Forelimb muscle (tissue), 1 donor: ENCODE data around the gene MAGEB1. TPM values are rescaled to one million over a fixed set of nuclear protein-coding genes. Genes with fewer than 3 reads are reported as not detected.

Source experiments
- DNase-seq: peaks from one replicate; pipeline ENCODE4 v3.0.0-alpha.2; 2013; ENCODE audit warnings: low read depth
- polyA plus RNA-seq: library from polyadenylated mRNA; unstranded; fragments of 120-200 nt; gene quantifications from one replicate; pipeline ENCODE4 v1.2.1, GENCODE V29; 2013; ENCODE audit not compliant: insufficient read length

MAGEB1 gene, protein sequence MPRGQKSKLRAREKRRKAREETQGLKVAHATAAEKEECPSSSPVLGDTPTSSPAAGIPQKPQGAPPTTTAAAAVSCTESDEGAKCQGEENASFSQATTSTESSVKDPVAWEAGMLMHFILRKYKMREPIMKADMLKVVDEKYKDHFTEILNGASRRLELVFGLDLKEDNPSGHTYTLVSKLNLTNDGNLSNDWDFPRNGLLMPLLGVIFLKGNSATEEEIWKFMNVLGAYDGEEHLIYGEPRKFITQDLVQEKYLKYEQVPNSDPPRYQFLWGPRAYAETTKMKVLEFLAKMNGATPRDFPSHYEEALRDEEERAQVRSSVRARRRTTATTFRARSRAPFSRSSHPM
- not detected for polyA plus RNA-seq

DNA sequence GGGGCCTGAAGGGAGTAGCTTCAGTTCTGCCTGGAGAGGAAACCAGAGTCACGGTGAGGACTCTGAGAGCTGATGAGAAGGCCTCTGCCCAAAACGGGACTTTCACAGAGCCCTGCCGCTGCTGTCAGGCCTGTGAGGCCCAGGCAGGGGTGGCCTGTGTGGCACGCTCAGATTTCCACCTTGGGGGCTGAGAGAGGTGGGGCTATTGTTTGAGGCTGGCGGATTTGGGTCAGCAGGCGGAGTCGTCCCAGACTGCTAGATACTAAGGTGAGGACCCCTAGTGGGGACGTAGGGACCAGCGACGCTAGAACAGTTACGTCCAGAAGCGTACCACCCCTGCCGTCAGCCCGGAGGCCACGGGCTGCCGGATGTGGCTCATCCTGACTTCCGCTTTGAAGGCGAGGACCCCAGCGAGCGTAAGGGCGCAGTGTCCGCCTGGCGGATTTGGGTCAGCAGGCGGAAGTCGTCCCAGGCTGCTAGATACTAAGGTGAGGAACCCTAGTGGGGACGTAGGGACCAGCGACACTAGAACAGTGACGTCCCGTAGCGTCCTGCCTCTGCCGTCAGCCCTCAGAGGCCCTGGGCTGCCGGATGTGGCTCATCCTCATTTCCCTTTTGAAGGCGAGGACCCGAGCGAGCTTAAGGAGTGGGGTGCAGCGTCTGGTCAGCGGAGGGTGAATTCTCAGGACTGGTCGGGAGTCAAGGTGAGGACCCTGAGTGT lies at the start of gene MAGEB1:
MAGEB1 (plus strand) TSS at position 378 of the 721 bp plus-strand sequence. CDS start 3,348 bp downstream, outside the sequence.
- DNase-seq: no peak

DNA sequence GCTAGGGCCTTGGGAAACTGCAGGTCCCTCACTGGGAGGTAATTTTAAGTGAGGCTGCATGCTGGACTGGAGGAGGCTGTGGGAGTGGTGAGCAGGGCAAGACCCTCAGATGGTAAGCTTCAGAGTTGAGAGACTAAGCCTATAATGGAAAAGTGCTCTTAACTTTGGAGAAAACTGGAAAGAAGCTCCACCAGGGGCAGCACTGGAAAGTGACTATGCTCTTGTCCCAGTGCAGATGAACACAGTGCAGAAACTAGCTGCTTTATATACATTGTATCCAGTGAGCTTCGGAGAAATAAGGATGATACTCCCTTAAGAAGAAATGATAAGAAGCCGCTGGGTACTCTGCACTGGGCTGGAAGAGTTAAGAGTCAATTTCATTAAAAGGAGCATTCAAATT lies 34.8 kb upstream of the MAGEB1 start:
- no peak for DNase-seq

DNA sequence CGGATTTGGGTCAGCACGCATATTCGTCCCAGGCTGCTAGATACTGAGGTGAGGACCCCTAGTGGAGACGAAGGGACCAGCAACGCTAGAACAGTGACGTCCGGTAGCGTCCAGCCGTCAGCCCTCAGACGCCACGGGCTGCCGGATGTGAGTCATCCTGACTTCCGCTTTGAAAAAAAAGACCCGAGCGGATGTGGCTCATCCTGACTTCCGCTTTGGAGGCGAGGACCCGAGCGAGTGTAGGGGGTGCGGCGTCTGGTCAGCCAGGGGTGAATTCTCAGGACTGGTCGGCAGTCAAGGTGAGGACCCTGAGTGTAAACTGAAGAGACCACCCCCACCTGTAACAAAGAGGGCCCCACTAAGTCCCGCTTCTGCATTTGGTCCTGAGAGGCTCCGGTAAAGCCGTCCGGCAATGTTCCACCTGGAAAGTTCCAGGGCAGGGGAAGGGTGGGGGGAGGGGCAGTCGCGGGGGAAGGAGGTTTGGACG lies 31.5 kb upstream of the MAGEB1 start, which contains the start of gene MAGEB2:
MAGEB2 (plus strand) TSS at position 207 of the 487 bp plus-strand sequence. CDS start 3,018 bp downstream, outside the sequence.
- DNase-seq: no peak

DNA sequence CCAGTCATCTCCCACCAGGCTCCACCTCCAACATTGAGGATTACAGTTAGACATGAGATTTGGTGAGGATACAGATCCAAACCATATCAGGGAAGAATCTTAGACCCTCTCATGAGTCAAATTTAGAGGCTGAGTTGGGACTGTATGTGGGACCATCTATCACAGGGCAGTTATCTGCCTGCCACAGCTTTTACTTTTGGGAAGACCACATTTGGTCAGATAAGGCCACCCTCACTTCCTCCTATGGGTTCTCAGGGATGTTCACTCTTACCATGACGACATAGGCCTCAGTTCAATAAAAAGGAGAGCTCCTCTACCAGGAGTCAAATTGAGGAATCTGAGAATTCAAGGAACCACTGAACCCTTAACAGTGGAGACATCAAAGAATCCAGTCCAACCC lies 29.5 kb upstream of the MAGEB1 start:
- no peak for DNase-seq

DNA sequence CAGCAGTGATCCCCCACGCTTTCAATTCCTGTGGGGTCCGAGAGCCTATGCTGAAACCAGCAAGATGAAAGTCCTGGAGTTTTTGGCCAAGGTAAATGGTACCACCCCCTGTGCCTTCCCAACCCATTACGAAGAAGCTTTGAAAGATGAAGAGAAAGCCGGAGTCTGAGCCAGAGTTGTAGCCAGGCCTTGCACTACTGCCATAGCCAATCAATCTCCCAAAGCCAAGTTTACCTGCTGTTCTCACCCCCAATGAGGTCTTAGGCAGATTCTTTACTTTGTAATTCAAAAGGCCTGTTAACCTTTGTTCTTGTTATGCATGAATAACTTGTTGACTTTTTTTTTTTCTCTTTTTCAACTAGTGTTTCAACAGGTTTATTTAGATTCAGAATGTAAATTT lies 27.6 kb upstream of the MAGEB1 start:
- DNase-seq: no peak

DNA sequence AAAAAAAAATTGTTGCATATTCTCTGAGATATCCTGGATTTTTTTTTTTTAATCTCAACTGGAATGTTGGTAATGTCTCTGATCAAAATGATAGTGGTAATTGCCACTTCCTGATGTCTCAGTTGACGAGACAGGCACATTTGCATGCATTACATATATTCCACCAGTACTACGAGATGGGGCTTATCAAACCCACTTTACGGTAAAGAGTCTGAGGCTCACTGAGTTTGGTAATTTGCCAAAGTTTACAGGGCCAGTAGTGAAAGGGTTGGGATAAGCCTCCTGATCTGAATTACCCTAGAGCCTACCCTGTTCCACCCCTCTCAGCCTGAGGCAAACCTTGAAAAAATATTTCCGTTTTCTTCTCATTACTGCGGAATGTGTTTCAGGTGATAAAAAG lies 26.3 kb upstream of the MAGEB1 start:
- no peak for DNase-seq

DNA sequence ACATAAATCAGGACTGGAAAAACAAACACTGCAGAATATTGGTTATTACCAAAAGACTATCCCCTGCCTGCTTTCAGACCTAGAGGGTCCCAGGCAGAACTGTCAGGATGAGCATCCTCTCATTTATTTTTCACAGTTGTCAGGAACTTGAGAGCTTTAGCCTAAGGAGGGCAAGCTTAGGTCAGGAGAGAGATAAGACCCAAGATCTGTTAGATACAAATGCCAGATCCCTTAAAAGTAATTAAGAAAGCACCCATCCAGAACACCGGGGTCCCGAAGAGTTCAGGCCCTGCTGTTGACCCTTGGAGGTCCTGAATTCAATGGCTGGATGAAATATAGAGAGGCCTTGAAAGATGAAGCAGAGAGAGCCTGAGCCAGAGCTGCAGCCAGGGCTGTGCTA lies 22.4 kb upstream of the MAGEB1 start:
- DNase-seq: no peak

DNA sequence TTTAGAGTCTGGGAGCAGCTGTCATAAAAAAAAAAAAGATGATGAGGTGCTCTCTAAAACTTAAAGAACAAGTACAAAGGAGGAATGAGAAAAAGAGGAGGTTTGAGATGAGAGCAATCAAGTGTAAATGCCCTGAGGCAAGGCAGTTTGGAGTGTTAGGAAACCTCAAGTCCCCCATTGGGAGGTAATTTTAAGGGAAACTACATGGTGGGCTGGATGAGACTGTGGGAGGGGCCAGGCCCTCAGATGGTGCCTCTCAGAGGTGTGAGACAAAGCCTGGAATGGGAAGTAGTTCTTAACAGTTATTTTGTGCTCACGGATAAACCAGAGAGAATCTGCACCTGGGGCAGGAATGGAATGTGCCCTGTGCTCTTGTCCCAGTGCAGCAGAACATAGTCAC lies 18.4 kb upstream of the MAGEB1 start:
- no peak for DNase-seq

DNA sequence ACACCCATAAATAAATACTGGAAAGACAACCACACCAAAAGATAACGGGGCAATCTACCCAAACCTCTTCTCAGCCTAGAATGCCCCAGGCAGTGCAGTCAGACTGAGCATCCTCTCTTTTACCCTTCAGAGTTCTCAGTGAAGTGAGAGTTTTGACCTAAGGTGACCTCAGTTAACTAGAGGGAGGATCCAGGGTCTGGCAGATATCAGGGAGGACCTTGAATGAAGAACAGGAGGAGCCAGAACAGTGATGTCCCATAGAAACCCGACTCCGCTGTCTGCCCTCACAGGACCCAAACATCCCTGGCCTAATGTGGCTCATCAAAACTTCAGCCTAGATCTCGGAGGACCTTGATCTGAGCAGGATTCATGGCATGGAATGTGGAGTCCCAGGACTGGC lies 16.6 kb upstream of the MAGEB1 start, which contains the start of gene MAGEB3:
MAGEB3 (plus strand) TSS at position 263 of the 400 bp plus-strand sequence. CDS start 5,268 bp downstream, outside the sequence.
- no peak for DNase-seq

DNA sequence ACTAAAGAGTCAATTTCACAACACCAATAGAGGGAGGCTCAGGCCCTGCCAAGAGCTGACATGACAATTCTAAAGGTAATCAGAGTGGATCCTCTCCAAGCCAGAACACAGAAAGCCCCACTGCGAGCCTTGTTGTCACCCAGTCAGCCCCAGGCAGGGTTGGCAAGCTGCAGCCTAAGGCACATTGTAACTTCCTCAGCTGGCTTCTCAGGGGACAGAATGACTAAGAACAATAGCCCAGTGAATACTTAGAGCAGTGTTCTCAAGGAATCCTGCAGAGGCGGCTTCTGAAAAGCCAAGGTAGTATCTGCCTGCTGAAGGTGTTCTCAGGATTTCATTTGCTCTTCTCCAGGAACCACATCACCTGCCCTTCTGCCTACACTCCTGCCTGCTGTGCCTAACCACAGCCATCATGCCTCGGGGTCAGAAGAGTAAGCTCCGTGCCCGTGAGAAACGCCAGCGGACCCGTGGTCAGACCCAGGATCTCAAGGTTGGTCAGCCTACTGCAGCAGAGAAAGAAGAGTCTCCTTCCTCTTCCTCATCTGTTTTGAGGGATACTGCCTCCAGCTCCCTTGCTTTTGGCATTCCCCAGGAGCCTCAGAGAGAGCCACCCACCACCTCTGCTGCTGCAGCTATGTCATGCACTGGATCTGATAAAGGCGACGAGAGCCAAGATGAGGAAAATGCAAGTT lies 5.1 kb upstream of the MAGEB1 start, which contains the start of gene MAGEB4:
MAGEB4 (plus strand) TSS at position 277 of the 692 bp plus-strand sequence; CDS start at position 413, 136 bp downstream.
- DNase-seq: no peak

DNA sequence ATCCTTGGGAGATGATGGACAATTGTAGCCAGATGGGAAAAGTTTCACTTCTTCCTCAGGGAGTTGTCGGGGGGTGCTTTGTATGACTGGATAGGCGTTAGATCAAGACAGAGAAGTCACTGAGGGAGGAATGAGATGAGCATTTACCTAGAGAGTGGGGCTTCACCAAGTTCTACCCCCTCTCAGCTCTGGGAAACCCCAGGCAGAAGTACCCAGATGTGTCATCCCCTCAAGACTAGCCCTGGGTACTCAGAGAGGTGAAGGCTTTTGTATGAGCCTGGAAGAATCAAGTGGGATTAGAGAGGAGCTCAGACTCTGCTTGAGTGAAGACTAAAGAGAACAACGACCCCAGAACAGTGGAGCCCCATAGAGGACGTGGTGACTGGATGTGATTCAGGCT lies 1.9 kb downstream of the MAGEB1 start:
- DNase-seq: no peak

DNA sequence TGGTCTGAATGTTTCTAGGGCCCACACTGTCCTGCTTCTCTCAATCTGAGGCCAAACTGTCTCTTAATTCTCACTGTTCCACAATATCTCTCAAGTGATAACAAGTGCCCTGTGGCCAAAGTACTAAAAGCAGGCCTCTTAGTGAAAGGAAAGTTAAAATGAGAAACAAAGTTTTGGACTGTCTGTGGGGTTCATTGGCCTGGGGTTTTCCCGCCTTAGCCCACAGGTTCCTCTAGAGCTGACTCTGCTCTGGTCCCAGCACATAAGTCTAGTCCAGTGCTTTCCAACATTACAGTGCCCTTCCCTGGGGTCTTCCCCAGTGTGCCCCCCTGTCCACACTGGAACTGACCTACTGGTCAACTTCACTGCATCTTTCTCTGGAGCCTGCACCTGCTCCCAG lies 6.3 kb downstream of the MAGEB1 start:
- no peak for DNase-seq

DNA sequence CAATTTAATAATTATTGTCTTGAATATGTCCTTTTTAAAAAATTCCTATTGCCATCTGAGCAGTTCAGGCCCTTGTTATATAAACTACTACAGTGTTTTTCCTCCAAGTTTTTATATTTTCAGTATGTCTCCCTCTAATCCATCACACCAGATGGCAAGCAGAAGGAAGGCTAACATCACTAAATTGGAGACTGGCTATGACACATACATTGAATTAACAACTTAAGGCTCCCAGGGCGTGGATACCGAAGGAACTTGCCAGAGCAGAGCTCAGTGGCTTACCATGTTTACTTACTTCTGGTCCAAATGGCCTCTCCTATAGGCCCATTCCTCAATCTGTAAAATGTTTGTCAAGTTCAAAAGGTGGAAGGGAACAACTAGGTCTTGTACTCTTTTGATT lies 13.0 kb downstream of the MAGEB1 start:
- no peak for DNase-seq

DNA sequence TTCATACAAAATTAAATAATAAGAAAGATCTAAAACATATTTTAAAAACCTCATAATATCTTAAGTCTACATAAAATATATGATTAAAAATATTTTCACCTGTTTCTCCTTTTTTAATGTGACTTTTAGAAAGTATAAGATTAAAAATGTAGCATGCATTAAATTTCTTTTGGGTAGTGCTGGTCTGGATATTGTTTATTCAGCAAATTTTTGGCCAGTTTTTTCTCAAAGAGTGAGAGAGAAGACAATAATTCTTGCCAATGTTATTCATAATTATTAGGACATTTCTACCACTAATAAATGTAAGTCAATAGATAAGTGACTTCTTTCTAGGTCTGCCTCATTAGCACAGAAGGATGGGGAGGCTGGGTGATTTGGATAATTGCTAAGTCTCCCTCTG lies 14.1 kb downstream of the MAGEB1 start:
- DNase-seq: no peak

DNA sequence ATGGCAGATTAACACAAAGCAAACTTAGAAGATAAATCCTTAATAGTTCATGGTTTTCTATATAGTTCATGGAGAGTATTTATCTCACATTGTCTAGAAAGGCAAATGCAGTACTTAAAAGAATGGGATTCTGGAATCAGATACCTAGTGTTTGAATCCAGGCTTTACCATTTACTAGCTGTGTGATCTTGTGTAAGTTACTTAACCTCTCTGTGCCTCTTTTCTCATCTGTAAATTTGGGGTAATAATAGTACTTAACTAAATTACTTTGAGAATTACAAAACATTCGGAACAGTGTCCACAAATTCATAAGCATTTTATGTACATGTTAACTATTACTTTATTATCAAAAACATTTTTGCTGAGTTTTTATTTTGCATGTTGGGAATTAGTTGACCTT lies 15.8 kb downstream of the MAGEB1 start:
- no peak for DNase-seq

DNA sequence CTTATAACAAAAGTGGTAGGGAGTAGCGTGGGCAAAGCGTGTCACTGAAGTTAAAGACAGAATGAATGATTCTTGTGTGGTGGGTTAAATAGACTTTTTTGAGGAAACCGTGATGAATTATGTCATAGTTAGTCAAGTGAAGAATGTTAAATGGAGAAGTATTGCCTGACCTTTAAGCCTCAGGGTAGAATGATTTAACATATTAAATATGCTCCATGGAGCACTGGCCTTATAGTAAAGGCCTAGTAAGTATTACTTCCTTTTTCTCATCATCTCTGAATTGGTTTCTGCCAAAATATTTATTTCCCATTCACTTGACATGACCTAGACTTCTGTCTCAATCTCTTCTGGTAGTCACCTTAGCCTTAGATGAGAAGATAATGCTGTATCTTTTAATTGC lies 23.7 kb downstream of the MAGEB1 start:
- no peak for DNase-seq

DNA sequence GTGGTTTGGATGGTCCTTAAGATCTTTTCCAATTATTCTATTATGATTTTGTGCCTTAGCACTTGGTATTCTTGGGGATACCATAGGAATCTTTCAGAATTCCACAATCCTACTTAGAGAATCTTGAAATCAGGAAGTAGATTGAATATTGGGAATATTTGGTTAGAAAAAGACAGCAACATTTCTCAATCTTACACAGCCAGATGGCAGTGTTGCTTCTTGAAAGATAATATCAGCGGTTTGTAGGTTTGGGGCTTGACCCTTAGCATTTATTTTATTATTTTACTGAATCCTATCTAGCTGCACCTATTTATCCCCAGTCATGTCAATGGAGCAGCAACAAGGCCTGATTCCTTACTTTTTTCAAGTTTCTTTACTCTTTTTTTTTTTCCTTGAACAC lies 28.6 kb downstream of the MAGEB1 start:
- no peak for DNase-seq

DNA sequence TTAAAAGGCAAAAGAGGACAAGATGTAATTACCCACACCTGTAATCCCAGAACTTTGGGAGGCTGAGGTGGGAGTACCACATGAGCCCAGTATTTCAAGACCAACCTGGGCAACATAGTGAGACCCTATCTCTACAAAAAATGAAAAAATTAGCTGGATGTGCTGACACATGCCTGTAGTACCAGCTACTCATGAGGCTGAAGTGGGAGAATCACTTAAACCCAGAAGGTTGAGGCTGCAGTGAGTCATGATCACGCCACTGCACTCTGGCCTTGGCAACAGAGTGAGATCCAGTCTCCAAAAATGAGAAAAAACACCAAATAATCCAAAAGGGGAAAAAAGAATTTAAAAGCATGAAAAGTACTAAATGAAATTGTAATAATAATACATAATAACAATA lies 31.4 kb downstream of the MAGEB1 start:
- DNase-seq: no peak

DNA sequence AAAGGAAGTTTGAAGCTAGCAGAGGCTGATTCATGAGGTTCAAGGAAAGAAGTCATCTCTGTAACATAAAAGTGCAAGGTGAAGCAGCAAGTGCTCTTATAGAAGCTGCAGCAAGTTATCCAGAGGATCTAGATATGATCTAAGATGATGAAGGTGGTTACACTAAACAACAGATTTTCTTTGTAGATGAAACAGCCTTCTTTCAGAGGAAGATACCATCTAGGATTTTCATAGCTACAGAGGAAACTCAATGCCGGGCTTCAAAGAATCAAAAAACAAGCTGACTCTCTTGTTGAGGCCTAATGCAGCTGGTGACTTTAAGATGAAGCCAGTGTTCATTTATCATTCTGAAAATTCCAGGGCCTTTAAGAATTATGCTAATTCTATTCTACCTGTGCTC lies 33.5 kb downstream of the MAGEB1 start:
- no peak for DNase-seq

DNA sequence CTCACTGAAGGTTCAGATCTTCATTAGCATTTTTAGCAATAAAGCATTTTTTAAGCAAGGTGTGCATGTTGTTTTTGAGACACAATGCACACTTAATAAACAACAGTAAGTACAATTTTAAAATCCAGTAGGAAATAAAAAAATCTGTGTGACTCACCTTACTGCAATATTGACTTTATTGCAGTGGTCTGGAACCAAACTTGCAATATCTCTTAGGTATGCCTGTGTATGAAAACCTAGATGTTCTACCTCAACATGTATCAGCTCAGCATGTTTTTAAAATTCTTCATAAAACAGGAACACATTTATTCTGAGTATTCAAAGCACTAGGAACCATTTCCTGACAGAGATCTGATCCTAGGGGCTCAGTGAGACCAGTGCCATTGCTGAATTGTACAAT lies 35.6 kb downstream of the MAGEB1 start:
- DNase-seq: no peak

DNA sequence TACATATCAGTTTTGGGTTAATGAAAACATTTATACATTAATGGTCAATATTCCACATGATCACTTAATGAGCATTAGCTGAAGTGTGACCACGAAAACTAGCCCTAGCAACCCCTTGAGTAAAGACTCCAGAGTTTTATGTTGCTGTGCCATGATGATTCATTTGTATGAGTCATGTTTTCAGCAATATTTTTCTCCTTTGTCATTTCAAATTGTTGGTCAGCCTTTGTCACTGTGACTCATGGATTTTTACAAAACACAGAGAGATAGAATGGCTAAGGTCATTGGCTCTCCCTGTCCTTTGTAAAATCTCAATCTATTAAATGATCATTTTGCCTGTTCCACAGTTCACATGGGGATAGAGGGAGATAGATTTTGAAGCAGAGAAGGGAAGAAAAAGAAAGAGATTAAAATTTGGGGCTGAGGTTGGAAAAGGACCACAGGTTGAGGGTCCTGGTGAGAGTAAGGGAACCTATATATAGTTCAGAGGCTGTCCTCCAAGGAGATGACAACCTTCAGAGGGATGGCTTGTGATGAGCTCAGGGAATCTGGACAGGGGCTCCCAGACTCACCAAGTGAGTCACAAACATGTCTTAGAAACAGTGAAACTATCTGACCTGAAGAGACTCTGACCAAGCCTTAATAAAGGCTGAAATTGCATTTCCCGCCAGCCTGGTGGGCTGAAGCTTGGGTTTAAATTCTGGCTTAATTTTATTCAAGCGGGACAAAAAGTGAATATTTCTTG lies 36.7 kb downstream of the MAGEB1 start:
- DNase-seq: no peak
